ENCODE measurements around the gene FOSL1. TPM values are rescaled to one million over a fixed set of nuclear protein-coding genes. Genes with fewer than 3 reads are reported as not detected.

The FOSL1 gene
- total and polyA plus RNA-seq, 4 donors = 0.17 to 0.20 TPM; not detected in 2

DNA sequence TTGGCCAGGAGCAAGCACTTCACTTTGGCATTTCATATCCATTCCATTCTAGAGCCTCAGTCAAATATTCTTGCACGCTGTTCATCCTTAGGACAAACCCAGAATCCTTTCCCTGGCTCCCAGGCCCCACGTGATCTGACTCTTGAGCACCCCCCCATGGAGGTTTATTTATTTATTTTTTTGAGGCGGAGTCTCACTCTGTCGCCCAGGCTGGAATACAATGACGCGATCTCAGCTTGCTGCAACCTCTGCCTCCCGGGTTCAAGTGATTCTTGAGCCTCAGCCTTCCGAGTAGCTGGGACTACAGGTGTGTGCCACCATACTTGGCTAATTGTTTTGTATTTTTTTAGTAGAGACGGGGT lies 32.4 kb upstream of the FOSL1 start:
- Histone ChIP-seq H3K4me1 (ENCODE audit: control insufficient read depth in 4 of 4, insufficient read depth in 4 of 4, low read length in 3 of 4) (peaks cover 0 to 3% (median 1%) of the 10 kb centered on the region in 4 donors), H3K9ac (ENCODE audit: low read depth in 1 of 2, low read length in 2 of 2) (no peak overlapping the region), H3K9me3 (ENCODE audit: control insufficient read depth in 4 of 4, low read length in 3 of 4) (no peaks in the 10 kb centered on the region), H3K4me3 (ENCODE audit: low read depth in 1 of 3, low read length in 3 of 3) (no peak overlapping the region), H3K27ac (ENCODE audit: low read depth in 1 of 2, low read length in 2 of 2) (no peak overlapping the region), H3K36me3 (ENCODE audit: control insufficient read depth in 4 of 4, insufficient read depth in 3 of 4, low read depth in 1 of 4, low read length in 3 of 4) (no peaks in the 10 kb centered on the region), H3K27me3 (ENCODE audit: control insufficient read depth in 4 of 4, insufficient read depth in 4 of 4, low read length in 3 of 4) (no peaks in the 10 kb centered on the region)
- 45% methylated on average over 9 of the region's 9 CpGs for WGBS
- DNase-seq (ENCODE audit: low spot score) = no peak
- TF ChIP-seq, protein P1, sequence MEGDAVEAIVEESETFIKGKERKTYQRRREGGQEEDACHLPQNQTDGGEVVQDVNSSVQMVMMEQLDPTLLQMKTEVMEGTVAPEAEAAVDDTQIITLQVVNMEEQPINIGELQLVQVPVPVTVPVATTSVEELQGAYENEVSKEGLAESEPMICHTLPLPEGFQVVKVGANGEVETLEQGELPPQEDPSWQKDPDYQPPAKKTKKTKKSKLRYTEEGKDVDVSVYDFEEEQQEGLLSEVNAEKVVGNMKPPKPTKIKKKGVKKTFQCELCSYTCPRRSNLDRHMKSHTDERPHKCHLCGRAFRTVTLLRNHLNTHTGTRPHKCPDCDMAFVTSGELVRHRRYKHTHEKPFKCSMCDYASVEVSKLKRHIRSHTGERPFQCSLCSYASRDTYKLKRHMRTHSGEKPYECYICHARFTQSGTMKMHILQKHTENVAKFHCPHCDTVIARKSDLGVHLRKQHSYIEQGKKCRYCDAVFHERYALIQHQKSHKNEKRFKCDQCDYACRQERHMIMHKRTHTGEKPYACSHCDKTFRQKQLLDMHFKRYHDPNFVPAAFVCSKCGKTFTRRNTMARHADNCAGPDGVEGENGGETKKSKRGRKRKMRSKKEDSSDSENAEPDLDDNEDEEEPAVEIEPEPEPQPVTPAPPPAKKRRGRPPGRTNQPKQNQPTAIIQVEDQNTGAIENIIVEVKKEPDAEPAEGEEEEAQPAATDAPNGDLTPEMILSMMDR (IDR thresholded peaks at IDR 0.05; ENCODE audit: low read depth, low read length, missing input control) = no peak
- TF ChIP-seq HNF4A (conservative IDR thresholded peaks at IDR 0.05) (no peak), RAD21 (IDR thresholded peaks at IDR 0.05) (no peak), ZBTB33 (IDR thresholded peaks at IDR 0.05) (no peak), SP1 (IDR thresholded peaks at IDR 0.05) (no peak), NR2F2 (IDR thresholded peaks at IDR 0.05) (no peak), EGR1 (IDR thresholded peaks at IDR 0.05; ENCODE audit: low read depth in 2 of 2) (no peak), REST (IDR thresholded peaks at IDR 0.05) (no peak), RXRA (IDR thresholded peaks at IDR 0.05) (no peak), FOXA2 (IDR thresholded peaks at IDR 0.05) (no peak), TAF1 (conservative IDR thresholded peaks at IDR 0.05) (no peak), YY1 (IDR thresholded peaks at IDR 0.05) (no peak), GABPA (IDR thresholded peaks at IDR 0.05 in 1 of 2, conservative IDR thresholded peaks at IDR 0.05 in 1 of 2) (no peak), FOXA1 (IDR thresholded peaks at IDR 0.05) (no peak), MAX (IDR thresholded peaks at IDR 0.05) (no peak), HNF4G (IDR thresholded peaks at IDR 0.05) (no peak), ATF3 (IDR thresholded peaks at IDR 0.05) (no peak)

All from liver (tissue), 9 donors.